Retinal pigment epithelial cell (primary cell): ENCODE results near the gene ZPBP2.

Source experiments
- DNase-seq: peaks from one replicate; pipeline ENCODE4 v3.0.0-alpha.2; 2010; ENCODE audit warnings: low read depth
- H3K4me3 ChIP-seq: 2 replicates; pipeline ENCODE4 v1.5.1; 2011; ENCODE audit warnings: mild to moderate bottlenecking, low read length, control low read depth, moderate library complexity
- CTCF ChIP-seq: conservative IDR thresholded peaks from 2 replicates; pipeline ENCODE4 v1.5.1; 2011; ENCODE audit warnings: low read depth, low read length, control low read depth, inconsistent platforms

ZPBP2 gene

GRCh38 chr17:39913989-39914388, 46.0 kb downstream of the ZPBP2 start:
- DNase-seq: no peak
- no peak overlapping the region for H3K4me3 ChIP-seq
- TF ChIP-seq CTCF: no peak

- no peak for TF ChIP-seq CTCF
- no peak for DNase-seq
- no peak overlapping the region for H3K4me3 ChIP-seq
These were observed 47.6 kb downstream of the ZPBP2 start for GRCh38 chr17:39915559-39915958.

- TF ChIP-seq CTCF: peak; percentile 33
- no peak for DNase-seq
- H3K4me3 ChIP-seq: no peak overlapping the region
These were observed 48.9 kb downstream of the ZPBP2 start for GRCh38 chr17:39916918-39917317.

GRCh38 chr17:39919087-39919683, 51.2 kb downstream of the ZPBP2 start:
- no peak for TF ChIP-seq CTCF
- DNase-seq: no peak
- no peak overlapping the region for H3K4me3 ChIP-seq

- DNase-seq: no peak
- no peak for TF ChIP-seq CTCF
- no peak overlapping the region for H3K4me3 ChIP-seq
These were observed 52.5 kb downstream of the ZPBP2 start for GRCh38 chr17:39920218-39921210.

GRCh38 chr17:39921323-39921722, 53.3 kb downstream of the ZPBP2 start:
- DNase-seq: no peak
- no peak overlapping the region for H3K4me3 ChIP-seq
- TF ChIP-seq CTCF: no peak
